HFFc6 (cell line): ENCODE results near the gene ADAM11. TPM values are rescaled to one million over a fixed set of nuclear protein-coding genes. Genes with fewer than 3 reads are reported as not detected.
"Not testable (repeated sequence)": the region's sequence is repeated elsewhere in the genome, so short reads cannot be mapped to it uniquely, and the experiment has no call there.

ENCODE experiments used
- DNase-seq: peaks from one replicate; pipeline ENCODE4 v3.0.0-alpha.2; 2018
- H3K27ac Mint-ChIP-seq: 2 replicates; pipeline ENCODE4 v1.8.0; 2020; ENCODE audit warnings: mild to moderate bottlenecking, mixed read lengths
- H3K27me3 Mint-ChIP-seq: 2 replicates; pipeline ENCODE4 v1.8.0; 2021; ENCODE audit warnings: mild to moderate bottlenecking, moderate library complexity, mixed read lengths; ENCODE audit not compliant: insufficient read depth
- H3K36me3 Mint-ChIP-seq: 2 replicates; pipeline ENCODE4 v1.8.0; 2021; ENCODE audit warnings: low read depth, mixed read lengths
- H3K4me1 Mint-ChIP-seq: 2 replicates; pipeline ENCODE4 v1.8.0; 2020; ENCODE audit warnings: low read depth, mixed read lengths
- H3K4me3 Mint-ChIP-seq: 2 replicates; pipeline ENCODE4 v1.8.0; 2020; ENCODE audit warnings: mild to moderate bottlenecking, moderate library complexity, mixed read lengths
- H3K9me3 Mint-ChIP-seq: 2 replicates; pipeline ENCODE4 v1.8.0; 2020; ENCODE audit warnings: mild to moderate bottlenecking, mixed read lengths
- long read RNA-seq: library from polyadenylated mRNA; unstranded; transcript quantifications from one replicate; pipeline ENCODE4 v2.0.0, GENCODE V29; 2019
- total RNA-seq, 6 experiments: library from RNA; stranded (reverse); fragmentation: NEBNext Ultra II Directional; extraction: Animal tissue kit (Norgen Biotek cat#: 25700); gene quantifications; 2 replicates in 1 of 6; 3 replicates in 5 of 6; pipeline ENCODE4 v1.2.3, GENCODE V29; 2021
- TF ChIP-seq, protein P1 (sequence below): fragments of 200-600 bp; sonication (generic); IDR thresholded peaks from 2 replicates; pipeline ENCODE4 v1.5.0; 2021; ENCODE audit warnings: antibody characterized with exemption, mild to moderate bottlenecking

Gene ADAM11, protein sequence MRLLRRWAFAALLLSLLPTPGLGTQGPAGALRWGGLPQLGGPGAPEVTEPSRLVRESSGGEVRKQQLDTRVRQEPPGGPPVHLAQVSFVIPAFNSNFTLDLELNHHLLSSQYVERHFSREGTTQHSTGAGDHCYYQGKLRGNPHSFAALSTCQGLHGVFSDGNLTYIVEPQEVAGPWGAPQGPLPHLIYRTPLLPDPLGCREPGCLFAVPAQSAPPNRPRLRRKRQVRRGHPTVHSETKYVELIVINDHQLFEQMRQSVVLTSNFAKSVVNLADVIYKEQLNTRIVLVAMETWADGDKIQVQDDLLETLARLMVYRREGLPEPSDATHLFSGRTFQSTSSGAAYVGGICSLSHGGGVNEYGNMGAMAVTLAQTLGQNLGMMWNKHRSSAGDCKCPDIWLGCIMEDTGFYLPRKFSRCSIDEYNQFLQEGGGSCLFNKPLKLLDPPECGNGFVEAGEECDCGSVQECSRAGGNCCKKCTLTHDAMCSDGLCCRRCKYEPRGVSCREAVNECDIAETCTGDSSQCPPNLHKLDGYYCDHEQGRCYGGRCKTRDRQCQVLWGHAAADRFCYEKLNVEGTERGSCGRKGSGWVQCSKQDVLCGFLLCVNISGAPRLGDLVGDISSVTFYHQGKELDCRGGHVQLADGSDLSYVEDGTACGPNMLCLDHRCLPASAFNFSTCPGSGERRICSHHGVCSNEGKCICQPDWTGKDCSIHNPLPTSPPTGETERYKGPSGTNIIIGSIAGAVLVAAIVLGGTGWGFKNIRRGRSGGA
- under 1 TPM; 0.14 to 0.27 (median 0.16) TPM for total RNA-seq
- long read RNA-seq: 0 reads

DNA sequence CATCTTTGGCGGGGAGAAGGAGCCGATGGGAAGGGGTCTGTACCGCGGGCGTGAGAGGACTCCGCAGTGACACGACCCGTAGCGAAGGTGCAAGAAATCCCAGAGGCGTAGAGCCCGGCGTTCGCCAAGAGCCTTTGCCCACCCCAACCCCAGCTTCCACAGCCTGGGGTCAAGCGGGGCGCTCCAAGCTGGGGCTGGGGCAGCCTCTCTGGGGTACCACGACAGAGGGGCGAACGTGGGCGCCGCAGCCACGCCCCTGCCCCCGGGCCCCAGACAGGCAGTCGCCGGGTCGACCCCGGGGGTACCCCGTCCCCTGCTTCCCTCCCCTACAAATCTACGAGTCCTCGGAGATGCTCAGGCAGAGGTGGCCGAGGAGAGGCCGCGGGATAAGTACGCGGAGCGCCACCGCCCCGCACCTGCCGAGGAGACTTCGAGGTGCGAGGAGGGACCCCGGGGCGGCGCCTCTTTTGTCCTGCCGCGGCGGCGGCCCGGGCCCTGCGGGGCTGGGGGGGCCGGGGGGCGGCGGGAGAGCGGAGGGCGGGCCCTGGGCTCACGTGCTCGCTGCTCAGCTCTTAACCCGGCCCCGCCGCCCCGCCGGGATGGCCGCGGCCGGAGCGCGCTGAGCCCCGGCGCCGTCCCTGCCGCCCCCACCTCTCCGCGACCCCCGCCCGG, at the start of gene ADAM11:
ADAM11 (plus strand) TSS at position 575 of the 672 bp plus-strand sequence. CDS start 212 bp downstream, outside the sequence.
- no peak for DNase-seq
- no peak within 1 kb of the TSS for H3K27ac Mint-ChIP-seq
- TF ChIP-seq, protein P1, sequence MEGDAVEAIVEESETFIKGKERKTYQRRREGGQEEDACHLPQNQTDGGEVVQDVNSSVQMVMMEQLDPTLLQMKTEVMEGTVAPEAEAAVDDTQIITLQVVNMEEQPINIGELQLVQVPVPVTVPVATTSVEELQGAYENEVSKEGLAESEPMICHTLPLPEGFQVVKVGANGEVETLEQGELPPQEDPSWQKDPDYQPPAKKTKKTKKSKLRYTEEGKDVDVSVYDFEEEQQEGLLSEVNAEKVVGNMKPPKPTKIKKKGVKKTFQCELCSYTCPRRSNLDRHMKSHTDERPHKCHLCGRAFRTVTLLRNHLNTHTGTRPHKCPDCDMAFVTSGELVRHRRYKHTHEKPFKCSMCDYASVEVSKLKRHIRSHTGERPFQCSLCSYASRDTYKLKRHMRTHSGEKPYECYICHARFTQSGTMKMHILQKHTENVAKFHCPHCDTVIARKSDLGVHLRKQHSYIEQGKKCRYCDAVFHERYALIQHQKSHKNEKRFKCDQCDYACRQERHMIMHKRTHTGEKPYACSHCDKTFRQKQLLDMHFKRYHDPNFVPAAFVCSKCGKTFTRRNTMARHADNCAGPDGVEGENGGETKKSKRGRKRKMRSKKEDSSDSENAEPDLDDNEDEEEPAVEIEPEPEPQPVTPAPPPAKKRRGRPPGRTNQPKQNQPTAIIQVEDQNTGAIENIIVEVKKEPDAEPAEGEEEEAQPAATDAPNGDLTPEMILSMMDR: no peak
- H3K4me1 Mint-ChIP-seq: no peaks in the 10 kb centered on the region
- no peaks in the 10 kb centered on the region for H3K9me3 Mint-ChIP-seq
- H3K4me3 Mint-ChIP-seq: peak within 1 kb of the TSS; percentile 56
- H3K36me3 Mint-ChIP-seq: no peaks in the 10 kb centered on the region
- peaks cover 15% of the 10 kb centered on the region for H3K27me3 Mint-ChIP-seq

DNA sequence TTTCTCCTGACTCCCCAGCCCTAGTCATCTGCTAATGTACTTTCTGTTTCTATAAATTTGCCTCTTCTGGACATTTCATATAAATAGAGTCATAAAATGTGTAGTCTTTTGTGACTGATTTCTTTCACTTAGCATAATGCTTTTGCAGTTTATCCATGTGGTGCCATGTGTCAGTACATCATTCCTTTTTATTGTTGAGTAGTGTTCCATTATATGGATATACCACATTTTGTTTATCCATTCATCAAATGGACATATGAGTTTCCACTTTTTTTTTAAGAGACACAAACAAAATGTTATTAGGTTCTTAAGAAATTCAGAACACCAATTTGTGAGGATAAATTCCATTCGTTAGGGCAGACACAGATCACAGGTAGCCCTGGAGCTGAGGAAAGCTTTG, 39.3 kb upstream of the ADAM11 start:
- Mint-ChIP-seq H3K27me3 (peaks cover 3% of the 10 kb centered on the region; the same call in 1 of the 2 replicates), H3K4me1 (no peaks in the 10 kb centered on the region), H3K36me3 (peaks cover 6% of the 10 kb centered on the region; the same call in 1 of the 2 replicates), H3K9me3 (no peaks in the 10 kb centered on the region), H3K27ac (no peak overlapping the region), H3K4me3 (no peak overlapping the region)
- DNase-seq: no peak
- TF ChIP-seq, protein P1: no peak

DNA sequence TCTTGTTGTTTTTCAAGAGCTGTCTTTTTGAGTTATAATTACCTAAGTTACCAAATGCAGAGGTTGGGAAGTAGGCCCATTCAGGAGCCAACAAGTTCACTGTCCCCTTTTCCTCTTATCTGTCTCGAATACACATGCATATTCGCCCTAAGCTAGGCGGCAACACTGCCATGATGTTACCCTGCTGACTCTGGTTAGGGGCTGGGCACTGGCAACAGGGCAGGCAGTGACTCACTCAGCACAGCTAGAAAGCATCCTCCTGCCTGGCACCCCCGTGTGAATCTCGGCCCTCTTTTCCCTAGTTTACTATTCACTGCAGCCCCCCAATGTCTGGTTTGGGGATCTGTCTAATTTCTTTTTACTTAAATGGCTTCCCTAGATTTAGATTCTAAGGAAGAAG, 36.5 kb upstream of the ADAM11 start:
- Mint-ChIP-seq H3K9me3 (no peaks in the 10 kb centered on the region), H3K36me3 (peaks cover 6% of the 10 kb centered on the region; the same call in 1 of the 2 replicates), H3K4me3 (no peak overlapping the region), H3K27me3 (peaks cover 4% of the 10 kb centered on the region; the same call in 1 of the 2 replicates), H3K27ac (no peak overlapping the region), H3K4me1 (no peaks in the 10 kb centered on the region)
- TF ChIP-seq, protein P1: no peak
- DNase-seq: no peak

DNA sequence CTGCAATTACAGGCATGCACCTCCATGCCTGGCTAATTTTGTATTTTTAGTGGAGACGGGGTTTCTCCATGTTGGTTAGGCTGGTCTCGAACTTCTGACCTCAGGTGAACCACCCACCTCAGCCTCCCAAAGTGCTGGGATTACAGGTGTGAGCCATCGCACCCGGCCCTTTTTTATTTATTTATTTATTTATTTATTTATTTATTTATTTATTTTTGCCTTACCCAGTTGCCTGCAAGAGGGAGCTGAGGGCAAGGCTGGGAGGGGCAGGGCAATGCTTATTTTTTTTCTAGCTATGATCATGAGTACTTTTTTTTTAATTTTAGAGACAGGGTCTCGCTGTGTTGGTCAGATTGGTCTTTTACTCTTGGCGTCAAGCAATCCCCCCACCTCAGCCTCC, 32.7 kb upstream of the ADAM11 start:
- H3K36me3 Mint-ChIP-seq, H3K4me1 Mint-ChIP-seq, H3K27me3 Mint-ChIP-seq, H3K27ac Mint-ChIP-seq, H3K4me3 Mint-ChIP-seq, DNase-seq, H3K9me3 Mint-ChIP-seq: not testable (repeated sequence)

DNA sequence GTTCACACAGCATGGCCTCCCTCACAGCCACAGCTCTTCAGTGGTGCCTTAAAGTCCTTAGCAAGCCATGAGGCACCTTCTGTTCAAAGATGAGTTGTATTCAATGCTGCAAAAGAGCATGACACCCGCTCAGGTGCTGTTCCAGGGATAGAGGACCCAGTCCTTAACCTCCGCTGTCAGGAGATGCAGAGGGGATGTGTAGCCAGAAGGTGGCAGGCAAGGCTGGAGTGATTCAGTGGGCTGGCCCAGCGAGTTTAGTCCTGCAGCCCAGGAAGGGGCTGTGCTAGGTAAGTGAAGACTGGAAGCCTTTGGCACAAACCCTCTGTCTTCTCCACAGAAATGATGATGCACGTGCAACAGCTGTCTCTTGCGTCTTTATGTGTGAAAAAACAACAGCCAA, 25.0 kb upstream of the ADAM11 start:
- peaks cover 13% of the 10 kb centered on the region; the same call in 1 of the 2 replicates for H3K36me3 Mint-ChIP-seq
- no peaks in the 10 kb centered on the region for H3K9me3 Mint-ChIP-seq
- TF ChIP-seq, protein P1: peak; percentile 47
- H3K27me3 Mint-ChIP-seq: no peaks in the 10 kb centered on the region
- H3K4me3 Mint-ChIP-seq: no peak overlapping the region
- H3K27ac Mint-ChIP-seq: no peak overlapping the region
- peaks cover 7% of the 10 kb centered on the region; the same call in 1 of the 2 replicates for H3K4me1 Mint-ChIP-seq
- no peak for DNase-seq
